Mammary epithelial cell (primary cell): Measurements from ENCODE around the gene SCUBE3.

Experiments used
- EZH2 ChIP-seq: IDR thresholded peaks from 2 replicates; pipeline ENCODE4 v1.6.1; 2012; ENCODE audit warnings: low read length, inconsistent platforms, borderline replicate concordance
- TF ChIP-seq, protein P1 (sequence below), 2 donors: IDR thresholded peaks in 1 of 2; conservative IDR thresholded peaks in 1 of 2; 2 replicates each; pipeline ENCODE4 v1.5.1; 2011 to 2012; ENCODE audit warnings: inconsistent platforms in 2 of 2, low read length in 2 of 2, mild to moderate bottlenecking in 2 of 2, control low read depth in 1 of 2, low read depth in 1 of 2; ENCODE audit not compliant: insufficient read depth in 1 of 2; ENCODE audit errors: extremely low read depth in 1 of 2

DNA sequence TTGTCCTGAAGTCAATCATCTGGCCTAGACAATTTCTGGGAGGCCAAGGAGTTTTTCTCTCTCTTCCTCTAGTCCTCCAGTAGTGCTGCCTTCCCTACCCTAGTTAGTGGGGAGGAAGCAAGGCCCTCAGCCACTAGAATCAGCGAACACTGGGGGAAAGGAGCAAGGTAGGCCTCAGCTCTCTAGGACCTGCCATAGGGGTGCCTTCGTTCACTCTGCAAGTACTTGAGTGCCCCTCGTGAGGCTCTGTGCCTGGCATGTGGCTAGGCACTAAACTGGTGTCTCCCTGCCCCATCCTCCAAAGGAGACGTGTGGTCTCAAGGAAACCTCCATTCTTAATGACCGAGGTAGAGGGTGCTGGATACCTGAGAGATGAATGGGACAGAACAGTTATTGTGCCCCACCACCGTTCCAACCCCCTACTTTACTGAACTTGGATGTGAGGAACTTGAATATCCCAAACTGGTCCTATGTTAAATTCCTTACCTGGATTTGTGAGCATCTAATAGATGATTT lies 84.9 kb downstream of the SCUBE3 start:
- TF ChIP-seq, protein P1, sequence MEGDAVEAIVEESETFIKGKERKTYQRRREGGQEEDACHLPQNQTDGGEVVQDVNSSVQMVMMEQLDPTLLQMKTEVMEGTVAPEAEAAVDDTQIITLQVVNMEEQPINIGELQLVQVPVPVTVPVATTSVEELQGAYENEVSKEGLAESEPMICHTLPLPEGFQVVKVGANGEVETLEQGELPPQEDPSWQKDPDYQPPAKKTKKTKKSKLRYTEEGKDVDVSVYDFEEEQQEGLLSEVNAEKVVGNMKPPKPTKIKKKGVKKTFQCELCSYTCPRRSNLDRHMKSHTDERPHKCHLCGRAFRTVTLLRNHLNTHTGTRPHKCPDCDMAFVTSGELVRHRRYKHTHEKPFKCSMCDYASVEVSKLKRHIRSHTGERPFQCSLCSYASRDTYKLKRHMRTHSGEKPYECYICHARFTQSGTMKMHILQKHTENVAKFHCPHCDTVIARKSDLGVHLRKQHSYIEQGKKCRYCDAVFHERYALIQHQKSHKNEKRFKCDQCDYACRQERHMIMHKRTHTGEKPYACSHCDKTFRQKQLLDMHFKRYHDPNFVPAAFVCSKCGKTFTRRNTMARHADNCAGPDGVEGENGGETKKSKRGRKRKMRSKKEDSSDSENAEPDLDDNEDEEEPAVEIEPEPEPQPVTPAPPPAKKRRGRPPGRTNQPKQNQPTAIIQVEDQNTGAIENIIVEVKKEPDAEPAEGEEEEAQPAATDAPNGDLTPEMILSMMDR (conservative IDR thresholded peaks at IDR 0.05 in 1 of 2, IDR thresholded peaks at IDR 0.05 in 1 of 2; ENCODE audit: extremely low read depth in 1 of 2, insufficient read depth in 1 of 2, low read depth in 1 of 2, low read length in 2 of 2) = no peak
- no peak for TF ChIP-seq EZH2
